22Rv1 (cell line): ENCODE measurements around the gene MSL2.

Experiments used
- CTCF ChIP-seq: fragments of 450-650 bp; IDR thresholded peaks from 2 replicates; pipeline ENCODE4 v1.5.1; 2017; ENCODE audit warnings: mild to moderate bottlenecking
- ZFX ChIP-seq: fragments of 450-650 bp; IDR thresholded peaks from 2 replicates; pipeline ENCODE4 v1.6.1; 2017; ENCODE audit warnings: antibody characterized with exemption, borderline replicate concordance

- TF ChIP-seq CTCF (no peak), ZFX (no peak)
Measured at GRCh38 chr3:136152176-136152843, 43.8 kb downstream of the MSL2 start.
